Ishikawa (cell line): ENCODE data around the gene CATSPER3.

Experiments used
- EP300 ChIP-seq: IDR thresholded peaks from 2 replicates; pipeline ENCODE4 v1.6.1; 2012; ENCODE audit warnings: borderline replicate concordance
- RAD21 ChIP-seq: IDR thresholded peaks from 2 replicates; pipeline ENCODE4 v1.6.1; 2012; ENCODE audit warnings: low read depth
- TEAD4 ChIP-seq: IDR thresholded peaks from 2 replicates; pipeline ENCODE4 v1.6.1; 2012
- YY1 ChIP-seq: IDR thresholded peaks from 2 replicates; pipeline ENCODE4 v1.6.1; 2012; ENCODE audit warnings: low read depth
- ZBTB7A ChIP-seq: IDR thresholded peaks from 2 replicates; pipeline ENCODE4 v1.6.1; 2012; ENCODE audit warnings: low read depth
- TF ChIP-seq, protein P1 (sequence below): IDR thresholded peaks from 2 replicates; pipeline ENCODE4 v1.6.1; 2012; ENCODE audit warnings: low read depth, mild to moderate bottlenecking
- TF ChIP-seq, protein P2 (sequence below): IDR thresholded peaks from 2 replicates; pipeline ENCODE4 v1.6.1; 2012

DNA sequence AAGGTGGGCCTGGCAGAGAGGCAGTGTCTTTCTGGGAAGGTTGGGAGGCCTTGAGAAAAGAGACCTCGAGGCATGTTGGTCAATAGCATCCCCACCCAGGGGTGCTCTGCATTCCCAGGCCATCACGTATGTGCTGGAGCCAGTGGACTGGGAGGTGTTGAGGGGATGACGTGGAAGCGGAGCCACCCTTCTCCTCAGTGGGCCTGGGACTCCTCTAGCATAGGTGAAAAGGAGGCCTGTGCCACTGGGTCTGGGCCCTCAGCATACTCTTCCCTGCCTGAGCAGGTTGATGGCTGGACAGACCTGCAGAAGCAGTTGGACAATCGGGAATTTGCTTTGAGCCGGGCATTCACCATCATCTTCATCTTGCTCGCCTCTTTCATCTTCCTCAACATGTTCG, 40.8 kb downstream of the CATSPER3 start:
- TF ChIP-seq, protein P1, sequence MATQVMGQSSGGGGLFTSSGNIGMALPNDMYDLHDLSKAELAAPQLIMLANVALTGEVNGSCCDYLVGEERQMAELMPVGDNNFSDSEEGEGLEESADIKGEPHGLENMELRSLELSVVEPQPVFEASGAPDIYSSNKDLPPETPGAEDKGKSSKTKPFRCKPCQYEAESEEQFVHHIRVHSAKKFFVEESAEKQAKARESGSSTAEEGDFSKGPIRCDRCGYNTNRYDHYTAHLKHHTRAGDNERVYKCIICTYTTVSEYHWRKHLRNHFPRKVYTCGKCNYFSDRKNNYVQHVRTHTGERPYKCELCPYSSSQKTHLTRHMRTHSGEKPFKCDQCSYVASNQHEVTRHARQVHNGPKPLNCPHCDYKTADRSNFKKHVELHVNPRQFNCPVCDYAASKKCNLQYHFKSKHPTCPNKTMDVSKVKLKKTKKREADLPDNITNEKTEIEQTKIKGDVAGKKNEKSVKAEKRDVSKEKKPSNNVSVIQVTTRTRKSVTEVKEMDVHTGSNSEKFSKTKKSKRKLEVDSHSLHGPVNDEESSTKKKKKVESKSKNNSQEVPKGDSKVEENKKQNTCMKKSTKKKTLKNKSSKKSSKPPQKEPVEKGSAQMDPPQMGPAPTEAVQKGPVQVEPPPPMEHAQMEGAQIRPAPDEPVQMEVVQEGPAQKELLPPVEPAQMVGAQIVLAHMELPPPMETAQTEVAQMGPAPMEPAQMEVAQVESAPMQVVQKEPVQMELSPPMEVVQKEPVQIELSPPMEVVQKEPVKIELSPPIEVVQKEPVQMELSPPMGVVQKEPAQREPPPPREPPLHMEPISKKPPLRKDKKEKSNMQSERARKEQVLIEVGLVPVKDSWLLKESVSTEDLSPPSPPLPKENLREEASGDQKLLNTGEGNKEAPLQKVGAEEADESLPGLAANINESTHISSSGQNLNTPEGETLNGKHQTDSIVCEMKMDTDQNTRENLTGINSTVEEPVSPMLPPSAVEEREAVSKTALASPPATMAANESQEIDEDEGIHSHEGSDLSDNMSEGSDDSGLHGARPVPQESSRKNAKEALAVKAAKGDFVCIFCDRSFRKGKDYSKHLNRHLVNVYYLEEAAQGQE: no peak
- TF ChIP-seq ZBTB7A: no peak
- TF ChIP-seq TEAD4: no peak
- TF ChIP-seq YY1: no peak
- no peak for TF ChIP-seq RAD21
- no peak for TF ChIP-seq EP300
- TF ChIP-seq, protein P2, sequence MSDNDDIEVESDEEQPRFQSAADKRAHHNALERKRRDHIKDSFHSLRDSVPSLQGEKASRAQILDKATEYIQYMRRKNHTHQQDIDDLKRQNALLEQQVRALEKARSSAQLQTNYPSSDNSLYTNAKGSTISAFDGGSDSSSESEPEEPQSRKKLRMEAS: no peak
